NCI-H1436 treated with DMSO at 0.1 percent for 48 hours (cell line): ENCODE data around the gene ERRFI1.

ENCODE experiments used
- DNase-seq: peaks from one replicate; lab custom pipeline; 2025; lab: John Stamatoyannopoulos, UW

The ERRFI1 gene

DNA sequence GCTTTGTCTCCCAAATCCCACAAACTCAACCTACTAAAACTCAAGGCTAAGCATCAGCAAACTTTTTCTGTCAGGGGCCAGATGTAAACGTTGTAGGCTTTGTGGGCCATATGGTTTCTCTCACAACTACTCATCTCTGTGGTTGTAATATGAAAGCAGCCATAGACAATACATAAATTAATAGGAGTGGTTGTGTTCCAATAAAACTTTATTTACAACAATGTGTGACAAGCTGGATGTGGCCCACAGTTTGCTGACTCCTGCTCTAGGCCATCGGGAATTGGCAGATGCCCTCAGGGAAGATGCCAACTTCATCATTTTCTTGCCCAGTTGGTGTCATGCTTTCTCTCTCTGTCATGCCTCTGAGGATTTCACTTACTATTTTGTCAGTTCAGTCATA is 17.5 kb upstream of the ERRFI1 start:
- DNase-seq: no peak

DNA sequence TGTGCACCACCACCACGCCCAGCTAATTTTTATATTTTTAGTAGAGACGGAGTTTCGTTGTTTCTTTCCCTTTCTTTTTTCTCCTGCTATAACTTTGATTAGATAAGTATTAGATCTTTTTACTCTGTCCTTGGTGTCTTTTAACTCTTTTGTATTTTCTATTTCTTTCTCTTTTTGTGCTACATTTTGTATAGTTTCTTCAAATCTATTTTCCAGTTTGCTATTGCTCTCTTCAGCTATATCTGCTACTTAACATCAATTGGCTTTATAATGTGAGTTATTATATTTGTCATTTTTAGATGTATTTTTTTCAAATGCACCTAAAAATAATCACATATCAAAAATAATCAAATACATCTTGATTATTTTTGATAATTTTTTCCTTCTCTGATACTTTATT is 16.0 kb upstream of the ERRFI1 start:
- DNase-seq: no peak

DNA sequence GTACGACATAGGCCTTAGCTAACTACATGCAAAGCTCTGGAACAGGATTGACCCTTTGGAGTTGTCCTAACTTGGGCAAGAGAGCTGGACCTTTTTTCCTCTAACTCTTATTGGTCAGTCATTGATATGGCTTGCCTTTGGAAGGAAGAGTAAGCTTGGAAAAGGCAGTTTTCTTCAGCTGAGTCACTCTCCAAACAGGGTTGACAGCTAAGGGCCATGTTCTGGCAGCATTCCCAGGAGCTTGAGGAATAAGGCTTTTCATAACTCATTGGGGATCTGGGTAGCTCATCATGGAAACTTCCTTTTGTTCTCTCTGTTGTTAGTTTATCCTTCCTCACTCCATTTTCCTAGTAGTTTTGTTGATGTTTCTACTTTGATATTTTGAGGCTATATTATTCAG is 14.5 kb upstream of the ERRFI1 start:
- DNase-seq: no peak

DNA sequence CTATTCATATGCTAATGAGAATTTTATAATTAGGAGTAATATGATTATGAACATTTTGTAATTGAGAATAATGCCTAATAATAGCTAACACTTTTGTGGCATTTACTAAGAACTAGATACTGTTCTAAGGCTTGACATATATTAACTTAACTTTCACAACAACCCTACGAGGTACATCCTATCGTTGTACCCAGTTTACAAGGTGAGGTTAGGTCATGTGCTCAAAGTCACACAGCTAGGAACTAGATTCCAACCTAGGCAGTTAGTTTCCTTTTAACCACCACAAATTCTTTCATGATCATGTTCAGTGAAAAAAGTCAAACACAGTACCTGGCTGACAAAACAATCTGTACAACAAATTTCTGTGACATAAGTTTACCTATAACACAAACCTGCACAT is 13.0 kb upstream of the ERRFI1 start:
- no peak for DNase-seq

DNA sequence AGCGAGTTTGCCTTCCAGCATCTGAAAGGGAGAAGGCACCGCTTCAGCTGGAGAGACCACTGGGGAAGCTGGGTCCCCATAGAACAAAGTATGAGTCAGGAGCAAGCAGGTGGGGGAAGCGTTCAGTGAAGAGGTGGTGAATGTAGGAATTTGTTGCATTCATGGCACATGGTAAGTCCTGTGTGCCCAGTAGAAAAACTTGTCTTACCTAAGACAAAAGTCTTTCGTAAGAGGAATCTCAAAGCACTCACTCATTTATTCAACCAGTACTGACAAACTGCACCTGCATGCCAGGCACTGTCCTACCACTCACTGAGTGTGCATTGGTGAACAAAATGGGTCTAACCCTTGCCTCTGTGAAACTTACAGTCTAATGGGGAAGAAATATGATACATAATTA is 9.2 kb upstream of the ERRFI1 start:
- no peak for DNase-seq

DNA sequence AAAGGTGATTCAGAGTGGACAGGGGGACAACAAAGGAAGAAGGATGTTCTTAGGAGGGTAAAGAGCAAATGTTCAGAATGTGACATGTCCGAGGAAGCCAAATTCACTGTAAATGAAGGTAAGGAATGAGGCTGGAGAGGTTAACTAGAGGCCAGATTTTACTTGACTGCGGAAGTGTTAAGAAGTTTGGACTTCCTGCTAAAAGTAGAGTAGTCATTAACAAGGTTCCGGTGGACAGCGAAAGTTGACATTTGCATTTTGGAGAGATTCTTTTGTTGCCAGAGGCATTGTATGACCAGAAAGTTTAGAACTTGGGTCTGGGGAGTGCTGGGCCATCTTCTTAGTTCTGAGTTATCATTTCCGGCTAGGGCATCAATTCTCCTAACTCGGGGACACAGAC is 7.2 kb upstream of the ERRFI1 start:
- no peak for DNase-seq

DNA sequence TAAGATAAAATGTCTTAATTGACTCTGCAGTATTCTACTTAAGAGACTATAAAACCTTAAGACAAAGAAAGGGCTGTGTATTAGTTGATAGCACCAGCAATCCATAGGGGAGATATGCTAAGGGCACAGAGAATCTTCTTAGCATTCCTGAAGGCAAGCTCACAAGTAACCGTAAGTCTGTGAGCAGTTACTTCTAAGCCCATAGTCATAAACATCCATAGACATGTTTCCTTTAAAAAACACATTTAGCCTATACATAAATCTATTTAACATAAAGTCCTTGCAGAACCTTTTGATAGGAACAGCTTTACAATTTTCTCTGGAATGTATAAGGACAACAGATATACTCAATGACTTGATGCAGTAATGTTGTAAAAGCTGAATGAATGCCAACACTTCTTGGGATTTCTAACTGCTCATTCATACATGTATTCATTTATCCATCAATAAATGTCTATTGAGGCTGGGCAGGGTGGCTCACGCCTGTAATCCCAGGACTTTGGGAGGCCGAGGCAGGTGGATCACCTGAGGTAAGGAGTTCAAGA is 6.3 kb upstream of the ERRFI1 start:
- DNase-seq: no peak

DNA sequence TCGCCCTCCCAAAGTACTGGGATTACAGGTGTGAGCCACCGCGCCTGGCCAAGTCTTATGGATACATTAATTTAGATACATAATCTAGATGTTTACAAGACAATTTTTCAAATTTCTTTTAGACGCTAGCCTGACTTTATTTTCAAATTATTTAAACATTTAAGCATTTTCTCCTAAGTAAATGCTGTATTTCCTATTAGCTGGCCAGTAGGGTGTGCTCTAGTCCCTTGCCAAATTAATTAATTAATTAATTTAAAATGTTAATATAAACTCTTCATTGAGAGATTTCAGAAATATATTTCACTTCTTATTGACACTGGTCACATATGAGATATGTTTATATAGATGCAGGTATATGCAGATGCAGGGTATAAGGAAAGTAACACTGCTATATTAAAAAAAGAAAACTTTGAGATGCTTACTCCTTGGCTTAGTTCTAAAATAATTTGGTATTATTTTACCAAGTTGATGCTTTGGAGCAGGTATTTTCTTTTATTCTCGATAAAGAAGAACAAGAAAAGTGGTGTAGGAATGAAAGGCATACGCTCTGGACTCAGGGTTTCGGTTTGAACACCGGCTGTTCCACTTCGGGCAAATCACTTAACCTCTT is 5.2 kb upstream of the ERRFI1 start:
- no peak for DNase-seq

DNA sequence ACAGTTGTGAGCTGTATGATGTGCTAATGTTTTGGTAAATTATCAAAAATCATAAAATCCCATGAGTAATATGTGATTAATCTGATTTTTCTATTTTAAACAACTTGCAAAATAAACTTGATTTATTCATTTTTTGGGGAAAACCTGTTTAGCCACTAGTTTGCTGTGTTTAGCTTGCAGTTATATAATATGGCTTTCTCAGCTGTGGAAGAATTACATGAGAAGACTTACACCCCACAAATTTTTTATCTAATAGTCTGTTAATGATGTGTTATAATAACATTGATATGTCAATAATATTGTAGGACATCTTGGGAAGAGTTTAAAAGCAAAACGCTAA is 2.4 kb upstream of the ERRFI1 start:
- no peak for DNase-seq

DNA sequence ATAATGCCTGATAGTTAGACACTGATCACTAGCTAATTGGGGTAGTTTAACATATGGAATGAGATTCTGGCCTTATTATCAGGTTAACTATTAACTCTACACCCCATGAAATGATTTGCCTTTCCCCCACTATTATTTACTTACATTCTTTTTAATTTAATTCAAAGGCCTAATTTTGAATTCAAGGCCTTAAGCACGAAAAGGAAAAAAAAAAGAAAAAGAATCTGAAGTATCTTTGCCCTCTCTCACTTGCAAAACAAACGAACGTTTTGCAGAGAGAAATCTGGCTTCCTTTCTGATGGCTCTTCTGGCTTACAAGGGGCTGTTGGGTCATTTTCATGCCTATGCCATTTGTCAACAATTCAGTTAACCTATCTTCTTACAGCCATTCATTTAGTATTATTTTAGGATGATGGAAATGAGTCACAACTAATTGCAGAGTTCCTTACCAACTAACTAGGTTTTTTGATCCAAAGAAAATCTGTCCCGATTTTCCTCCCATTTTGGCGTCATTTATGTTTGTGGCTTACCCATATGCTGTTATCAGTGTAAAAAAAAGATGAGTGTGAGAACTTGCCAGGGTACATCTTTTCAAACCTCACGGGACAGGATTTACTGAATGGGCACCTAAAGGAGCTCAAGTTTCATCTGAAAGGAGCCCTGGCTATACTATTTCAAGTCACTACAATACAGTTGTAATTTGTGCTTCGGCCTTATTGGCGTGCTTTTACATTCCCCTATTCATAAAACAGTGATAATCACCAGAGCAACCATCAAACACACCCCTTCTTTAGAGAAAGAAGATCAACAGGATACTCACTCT is 1.9 kb upstream of the ERRFI1 start:
- no peak for DNase-seq

DNA sequence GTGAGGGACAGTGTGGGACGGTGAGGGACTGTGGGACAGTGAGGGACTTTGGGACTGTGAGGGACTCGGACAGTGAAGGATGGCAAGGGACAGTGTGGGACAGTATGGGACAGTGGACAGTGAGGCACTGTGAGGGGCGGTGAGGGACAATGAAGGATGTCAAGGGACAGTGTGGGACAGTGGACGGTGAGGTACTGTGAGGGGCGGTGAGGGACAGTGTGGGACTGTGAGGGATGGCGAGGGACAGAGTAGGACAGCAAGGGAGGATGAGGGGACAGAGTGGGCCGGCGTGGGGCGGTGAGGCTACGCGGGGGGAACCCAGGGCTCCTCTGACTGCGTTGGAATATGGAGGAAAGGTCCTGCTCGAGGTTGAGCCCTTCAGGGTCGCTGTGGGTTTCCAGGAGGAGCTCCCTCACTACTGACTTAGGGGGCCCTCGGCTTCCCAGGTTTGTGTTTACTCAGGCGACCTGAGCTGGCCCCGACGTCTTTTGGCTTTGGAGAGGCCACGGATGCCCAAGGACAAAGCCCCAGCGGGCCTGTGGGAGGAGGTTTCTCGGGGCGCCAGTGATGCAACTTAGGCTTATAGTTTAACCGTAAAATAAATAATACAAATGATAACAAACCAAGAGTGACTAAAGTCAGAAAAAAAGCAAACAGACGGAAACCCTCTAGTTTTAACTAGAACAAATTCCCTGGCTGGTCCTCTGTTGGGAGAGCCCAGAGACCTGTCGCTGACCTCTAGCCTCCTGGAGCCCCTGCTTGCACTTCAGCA is 1.1 kb upstream of the ERRFI1 start:
- DNase-seq: no peak

DNA sequence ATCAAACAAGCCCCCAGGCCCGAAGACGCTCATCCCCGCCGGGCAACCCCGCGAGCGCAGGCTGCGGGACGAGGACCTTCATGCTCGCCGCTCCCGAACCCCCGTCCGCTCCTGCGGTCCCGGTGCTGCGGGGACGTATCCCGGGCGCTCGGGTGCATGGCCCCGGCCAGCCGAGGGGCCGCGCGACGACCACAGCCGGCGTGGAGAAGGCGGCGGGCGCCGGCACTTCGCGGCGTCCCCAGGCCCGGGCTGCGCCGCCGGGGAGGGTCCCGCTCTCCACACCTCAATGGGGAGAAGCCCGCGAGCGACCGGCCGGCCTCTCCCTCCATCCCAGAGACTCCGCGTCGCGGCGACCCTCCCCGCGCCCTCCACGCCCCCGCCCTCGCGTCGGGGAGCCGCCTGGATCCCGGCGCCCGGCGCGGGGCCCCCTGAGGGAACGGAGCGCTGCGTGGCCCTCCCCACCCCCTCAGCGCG is 401 bp downstream of the ERRFI1 start:
- DNase-seq: no peak

DNA sequence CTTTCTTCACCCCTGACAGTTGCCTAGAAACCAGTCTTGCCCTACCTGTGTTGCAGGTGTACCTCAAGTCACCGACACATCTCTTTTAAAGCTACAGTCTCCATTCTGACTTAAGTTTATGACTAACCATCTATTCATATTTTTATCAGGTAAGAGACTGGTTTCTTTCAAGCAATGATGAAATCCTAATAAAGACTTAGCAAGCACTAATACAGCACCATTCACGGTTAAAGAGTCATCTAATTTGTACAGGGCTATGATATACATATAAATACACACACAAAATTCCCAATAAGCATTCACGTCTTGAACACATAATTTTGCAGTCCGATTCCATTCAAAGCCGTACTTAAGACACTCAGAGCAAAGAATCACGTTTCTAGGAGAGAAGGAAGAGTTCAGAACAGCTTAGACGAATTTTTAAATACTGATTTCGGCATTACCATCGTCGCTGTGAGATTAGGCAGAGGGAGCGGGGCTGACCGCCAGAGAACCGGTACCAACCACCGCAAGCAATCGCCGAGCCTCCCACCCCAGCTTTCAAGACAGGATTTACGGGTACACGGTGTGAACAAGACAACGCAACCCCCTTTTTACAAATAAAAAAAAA is 943 bp downstream of the ERRFI1 start:
- no peak for DNase-seq

DNA sequence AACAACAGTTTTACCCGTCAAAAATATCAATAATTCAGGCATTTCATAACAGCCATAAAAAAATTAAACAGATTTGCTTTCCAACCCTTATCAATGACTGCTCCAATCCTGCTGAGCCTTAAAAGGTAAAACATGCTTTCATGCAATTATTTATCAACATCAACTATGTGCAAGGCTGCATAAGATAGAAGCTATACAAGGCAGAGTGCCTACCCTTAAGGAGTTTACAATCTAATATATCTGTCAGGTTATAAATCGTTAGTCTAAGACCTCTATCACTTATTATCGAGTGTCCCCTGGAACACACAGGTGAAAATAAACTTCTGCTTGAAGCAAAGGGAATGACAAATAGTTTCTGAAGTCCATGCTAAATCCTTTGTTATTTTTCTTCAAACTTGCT is 1.8 kb downstream of the ERRFI1 start:
- DNase-seq: no peak

DNA sequence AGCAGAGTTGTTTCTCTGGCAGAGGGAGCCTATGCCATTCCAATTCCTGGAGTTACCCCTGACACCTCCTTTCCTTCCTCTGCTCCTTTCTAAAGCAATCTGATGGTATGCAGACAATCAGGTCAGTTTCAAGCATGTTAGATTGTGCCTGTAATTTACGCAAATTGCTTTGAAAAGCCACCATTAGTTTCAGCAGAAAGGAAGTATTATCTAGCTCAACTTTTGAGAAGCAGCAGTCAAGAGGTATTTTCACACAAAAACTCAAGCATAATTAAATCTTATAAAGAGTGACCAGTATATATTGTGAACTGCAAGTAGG is 2.2 kb downstream of the ERRFI1 start:
- no peak for DNase-seq

DNA sequence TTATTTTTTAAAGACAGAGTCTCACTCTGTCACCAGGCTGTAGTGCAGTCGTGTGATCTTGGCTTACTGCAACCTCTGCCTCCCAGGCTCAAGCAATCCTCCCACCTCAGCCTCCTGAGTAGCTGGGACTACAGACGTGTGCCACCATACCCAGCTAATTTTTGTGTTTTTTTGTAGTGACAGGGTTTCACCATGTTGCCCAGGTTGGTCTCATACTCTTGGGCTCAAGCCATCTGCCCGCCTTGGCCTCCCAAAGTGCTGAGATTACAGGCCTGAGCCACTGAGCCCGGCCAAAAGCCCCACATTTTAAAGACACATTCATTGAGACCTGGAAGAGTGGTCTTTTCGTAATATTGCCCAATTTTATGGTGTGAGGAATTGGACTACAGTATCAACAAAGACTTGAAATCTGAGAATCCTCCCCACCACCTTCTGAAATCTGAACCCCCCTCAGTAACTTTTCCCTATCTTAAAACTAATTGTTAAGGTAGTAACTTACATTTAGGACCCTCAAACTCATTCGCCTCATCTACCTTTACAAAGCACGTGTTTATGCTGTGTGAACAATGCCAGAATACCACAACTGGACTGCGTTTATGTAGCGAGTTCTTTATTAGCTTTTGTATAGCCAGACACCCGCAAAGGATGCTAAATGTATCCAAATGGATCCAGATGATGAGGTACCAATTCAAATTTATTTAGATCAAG is 2.7 kb downstream of the ERRFI1 start:
- no peak for DNase-seq

DNA sequence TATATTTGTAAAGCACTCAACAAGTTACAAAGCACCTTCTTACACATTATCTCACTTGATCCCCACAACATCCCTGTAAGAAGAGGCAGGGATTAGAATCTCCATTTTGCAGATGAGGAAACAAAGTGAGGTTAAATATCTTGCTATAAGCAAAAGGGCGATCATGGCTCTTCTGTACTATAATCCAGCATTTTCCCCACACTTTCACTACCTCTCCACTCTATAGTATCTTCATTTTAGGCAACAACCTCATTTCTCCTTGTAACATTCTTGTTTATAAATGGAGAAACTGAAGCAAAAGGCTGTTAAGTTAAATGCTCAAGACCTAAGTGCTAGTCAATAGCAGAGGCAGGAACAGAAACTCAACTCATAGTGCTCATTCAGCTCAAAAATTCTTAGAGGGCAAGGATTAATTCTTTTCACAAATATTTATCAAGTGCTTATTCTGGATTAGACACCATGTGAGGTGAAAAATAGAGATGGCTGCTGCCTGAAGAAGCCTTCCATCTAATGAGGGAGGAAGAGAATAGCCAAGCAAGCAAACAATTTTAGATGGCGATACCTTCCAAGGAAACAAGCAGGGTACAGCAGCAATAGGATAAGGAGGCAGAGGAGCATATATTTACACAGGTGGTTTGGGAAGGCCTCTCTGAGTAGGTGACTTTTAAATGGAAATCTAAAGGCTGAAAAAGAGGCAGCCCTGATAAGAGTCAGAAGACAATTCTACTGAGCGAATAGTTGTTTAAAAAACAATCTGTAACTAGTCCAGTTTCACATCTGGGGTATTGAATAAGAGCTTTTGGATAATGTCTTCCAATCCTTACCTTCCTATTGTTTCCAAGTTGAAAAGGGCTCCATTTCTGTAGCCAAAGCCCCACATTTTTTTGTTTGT is 3.5 kb downstream of the ERRFI1 start:
- no peak for DNase-seq

DNA sequence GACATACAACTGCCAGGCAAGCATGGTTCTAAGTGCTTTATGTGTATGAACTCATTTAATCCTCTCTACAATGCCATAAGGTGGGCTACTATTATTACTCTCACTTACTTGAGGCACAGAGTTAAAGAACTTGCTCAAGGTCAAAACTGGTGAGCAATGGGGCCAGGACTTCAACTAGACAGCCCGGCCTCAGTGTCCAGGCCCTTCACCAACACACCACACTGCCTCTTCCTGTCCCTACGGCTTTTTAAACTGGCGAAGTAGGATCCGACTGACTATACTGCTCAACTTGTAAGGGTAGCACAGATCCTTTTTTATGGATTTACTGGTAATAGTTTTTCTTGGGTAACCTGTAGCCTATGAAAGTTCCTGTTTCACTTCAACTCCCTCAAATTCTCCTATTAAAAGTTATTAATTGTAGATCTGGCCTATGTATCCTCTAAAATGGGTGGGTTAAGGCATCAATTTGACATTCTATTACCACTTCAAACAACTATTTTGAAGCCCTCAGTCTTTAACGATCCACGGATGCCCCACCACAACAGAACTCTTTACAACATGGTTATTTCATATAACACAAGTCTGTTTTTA is 4.3 kb downstream of the ERRFI1 start:
- no peak for DNase-seq

DNA sequence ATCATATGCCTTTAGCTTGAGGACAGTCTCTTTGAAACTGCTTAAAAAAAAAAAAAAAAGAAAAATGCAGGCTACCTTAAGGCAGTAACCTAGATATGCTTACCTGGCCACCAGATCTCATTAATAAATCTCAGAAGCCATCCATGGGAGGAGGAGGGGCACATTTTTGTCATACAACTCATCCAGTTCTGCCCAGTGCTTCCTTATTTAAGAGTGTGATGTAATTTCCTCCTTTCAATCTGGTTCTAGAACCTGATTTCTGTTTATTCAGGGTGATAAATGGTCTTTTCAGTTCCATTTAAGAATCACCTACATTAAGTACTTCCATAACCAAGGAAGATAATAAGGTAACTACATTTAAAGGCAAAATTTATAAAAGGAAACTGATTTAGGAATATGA is 6.1 kb downstream of the ERRFI1 start:
- DNase-seq: no peak

DNA sequence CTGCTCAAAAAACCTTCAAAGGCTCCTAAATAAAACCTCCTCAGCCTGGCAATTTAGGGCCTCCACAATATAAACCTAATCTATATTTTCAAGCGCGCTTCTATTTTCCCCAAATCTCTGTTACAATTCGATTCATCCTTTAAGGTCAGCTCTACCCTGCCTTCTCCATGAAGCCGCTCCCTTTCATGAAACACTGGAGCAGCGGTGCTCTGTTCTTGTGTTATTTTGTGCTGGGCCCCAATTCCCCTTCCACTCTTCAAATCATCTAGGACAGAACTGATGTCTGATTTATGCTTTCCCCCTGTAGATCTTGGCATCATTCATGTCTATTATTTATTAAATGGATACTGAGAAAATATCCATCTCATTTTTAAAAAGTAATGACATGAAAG is 6.9 kb downstream of the ERRFI1 start:
- no peak for DNase-seq
